AG10803 (cell line): Measurements from ENCODE around the gene DKK3.

Experiments used
- DNase-seq: peaks from one replicate; pipeline ENCODE4 v3.0.0; 2010; ENCODE audit warnings: low read depth
- H3K4me3 ChIP-seq: 2 replicates; pipeline ENCODE4 v1.5.1; 2011; ENCODE audit warnings: mild to moderate bottlenecking, low read length, control low read depth
- TF ChIP-seq, protein P1 (sequence below): conservative IDR thresholded peaks from 2 replicates; pipeline ENCODE4 v1.5.1; 2011; ENCODE audit warnings: mild to moderate bottlenecking, low read length, control low read depth, inconsistent platforms

Gene DKK3

GRCh38 chr11:11961399-11962028 is 46.9 kb downstream of the DKK3 start:
- no peak overlapping the region for H3K4me3 ChIP-seq
- no peak for DNase-seq
- TF ChIP-seq, protein P1, sequence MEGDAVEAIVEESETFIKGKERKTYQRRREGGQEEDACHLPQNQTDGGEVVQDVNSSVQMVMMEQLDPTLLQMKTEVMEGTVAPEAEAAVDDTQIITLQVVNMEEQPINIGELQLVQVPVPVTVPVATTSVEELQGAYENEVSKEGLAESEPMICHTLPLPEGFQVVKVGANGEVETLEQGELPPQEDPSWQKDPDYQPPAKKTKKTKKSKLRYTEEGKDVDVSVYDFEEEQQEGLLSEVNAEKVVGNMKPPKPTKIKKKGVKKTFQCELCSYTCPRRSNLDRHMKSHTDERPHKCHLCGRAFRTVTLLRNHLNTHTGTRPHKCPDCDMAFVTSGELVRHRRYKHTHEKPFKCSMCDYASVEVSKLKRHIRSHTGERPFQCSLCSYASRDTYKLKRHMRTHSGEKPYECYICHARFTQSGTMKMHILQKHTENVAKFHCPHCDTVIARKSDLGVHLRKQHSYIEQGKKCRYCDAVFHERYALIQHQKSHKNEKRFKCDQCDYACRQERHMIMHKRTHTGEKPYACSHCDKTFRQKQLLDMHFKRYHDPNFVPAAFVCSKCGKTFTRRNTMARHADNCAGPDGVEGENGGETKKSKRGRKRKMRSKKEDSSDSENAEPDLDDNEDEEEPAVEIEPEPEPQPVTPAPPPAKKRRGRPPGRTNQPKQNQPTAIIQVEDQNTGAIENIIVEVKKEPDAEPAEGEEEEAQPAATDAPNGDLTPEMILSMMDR: no peak

GRCh38 chr11:11960687-11961086 is 47.7 kb downstream of the DKK3 start:
- no peak overlapping the region for H3K4me3 ChIP-seq
- TF ChIP-seq, protein P1: no peak
- DNase-seq: no peak

DNA sequence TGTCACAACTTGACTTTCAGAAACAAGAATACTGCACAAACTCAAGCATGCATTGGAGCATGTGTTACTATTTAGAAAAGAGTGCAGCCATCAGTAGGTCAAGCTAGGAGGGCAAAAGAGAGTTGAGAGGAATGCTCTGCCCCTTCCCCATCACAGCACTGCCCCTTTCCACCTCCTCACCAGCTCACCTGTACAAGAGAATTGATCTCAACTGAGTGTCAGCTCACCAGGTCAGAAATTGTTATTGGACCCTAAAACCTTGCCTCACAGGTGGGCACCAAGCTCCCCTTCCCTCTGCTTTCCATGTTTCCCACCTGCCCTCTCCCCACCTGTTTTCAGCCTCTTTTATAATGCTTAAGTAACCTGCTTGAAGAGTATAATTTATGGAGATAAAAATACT is 48.8 kb downstream of the DKK3 start:
- no peak overlapping the region for H3K4me3 ChIP-seq
- no peak for DNase-seq
- TF ChIP-seq, protein P1: no peak

DNA sequence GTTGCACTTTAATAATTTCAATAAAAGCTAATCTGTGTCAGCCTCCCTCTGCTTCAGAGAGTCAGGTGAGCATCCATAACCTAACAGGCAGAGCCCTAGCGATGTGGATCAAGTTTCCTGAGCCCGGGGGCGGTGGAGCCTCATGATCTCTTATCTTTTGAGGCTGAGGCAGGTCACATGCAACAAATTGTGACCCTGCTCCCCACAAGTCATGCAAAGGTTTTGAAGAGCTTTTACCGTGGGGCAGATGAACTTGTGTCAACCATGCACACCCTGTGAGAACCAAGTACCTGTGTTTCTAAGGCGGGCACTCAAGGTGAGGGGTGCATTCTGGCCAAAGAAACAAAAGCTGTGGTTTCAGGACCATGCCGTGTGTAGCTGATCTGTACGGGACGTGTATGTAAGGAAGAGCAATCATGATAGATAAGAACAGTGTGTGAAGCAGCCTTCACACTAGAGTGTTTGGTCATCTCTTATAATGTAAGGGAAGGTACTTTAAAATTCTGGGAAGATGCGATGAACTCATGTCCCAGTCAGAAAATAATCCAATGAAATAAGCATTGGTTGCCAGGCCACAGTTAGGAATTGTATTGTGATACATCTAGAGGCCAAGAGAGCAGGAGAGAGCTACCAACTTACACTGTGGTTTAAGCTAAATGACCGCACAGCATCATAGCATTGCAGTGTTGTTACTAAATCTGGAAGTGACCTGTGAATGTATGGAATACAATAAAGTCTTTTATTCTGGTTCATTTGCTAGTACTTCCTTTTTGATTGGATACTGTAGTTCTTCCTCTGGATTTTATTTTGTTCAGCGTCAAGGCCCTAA is 49.8 kb downstream of the DKK3 start:
- TF ChIP-seq, protein P1: no peak
- no peak for DNase-seq
- H3K4me3 ChIP-seq: no peak overlapping the region

DNA sequence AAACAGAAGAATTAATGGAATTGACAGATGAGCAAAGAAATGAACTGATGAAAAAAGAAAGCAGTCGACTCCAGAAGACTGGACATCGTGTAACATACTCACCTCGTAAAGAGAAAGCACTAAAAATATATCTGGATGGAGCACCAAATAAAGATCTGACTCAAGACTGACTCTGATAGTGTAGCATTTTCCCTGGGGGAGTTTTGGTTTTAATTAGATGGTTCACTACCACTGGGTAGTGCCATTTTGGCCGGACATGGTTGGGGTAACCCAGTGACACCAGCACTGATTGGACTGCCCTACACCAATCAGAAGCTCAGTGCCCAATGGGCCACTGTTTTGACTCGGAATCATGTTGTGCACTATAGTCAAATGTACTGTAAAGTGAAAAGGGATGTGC is 52.4 kb downstream of the DKK3 start:
- DNase-seq: no peak
- TF ChIP-seq, protein P1: no peak
- H3K4me3 ChIP-seq: no peak overlapping the region

- no peak for DNase-seq
- no peak overlapping the region for H3K4me3 ChIP-seq
- TF ChIP-seq, protein P1: no peak
Observed at GRCh38 chr11:11952036-11952435, 56.4 kb downstream of the DKK3 start.

- no peak overlapping the region for H3K4me3 ChIP-seq
- no peak for DNase-seq
- TF ChIP-seq, protein P1: no peak
Observed at GRCh38 chr11:11949482-11949881, 58.9 kb downstream of the DKK3 start.
